ENCODE results near the gene SNX8. TPM values are rescaled to one million over a fixed set of nuclear protein-coding genes. Genes with fewer than 3 reads are reported as not detected.
"Not testable (repeated sequence)": the region's sequence is repeated elsewhere in the genome, so short reads cannot be mapped to it uniquely, and the experiment has no call there.

The SNX8 gene
- total and polyA plus RNA-seq, 8 donors: 7.1 to 16.1 (median 11.7) TPM

GRCh38 chr7:2317556-2318293, 3.5 kb upstream of the SNX8 start:
- no peak for FAIRE-seq
- 71 to 82% methylated on average over 12 of the region's 12 CpGs for WGBS, 2 donors
- ATAC-seq: no peak
- no peak overlapping the region for H3K27ac ChIP-seq
- TF ChIP-seq CTCF (IDR thresholded peaks at IDR 0.05): no peak
- H3K36me3 ChIP-seq: no peaks in the 10 kb centered on the region
- no peak overlapping the region for H3K4me3 ChIP-seq
- no peaks in the 10 kb centered on the region for H3K27me3 ChIP-seq
- no peaks in the 10 kb centered on the region for H3K9me3 ChIP-seq
- DNase-seq: no peak
- H3K4me1 ChIP-seq: peaks cover 0 to 4% (median 4%) of the 10 kb centered on the region in 3 donors
- intact Hi-C loops (cut with DNase I): no loop called here

- no peak for TF ChIP-seq CTCF (IDR thresholded peaks at IDR 0.05)
- H3K4me3 ChIP-seq: no peak overlapping the region
- no peaks in the 10 kb centered on the region for H3K36me3 ChIP-seq
- FAIRE-seq (no peak), DNase-seq (no peak), ATAC-seq (no peak)
- peaks cover 0 to 4% (median 4%) of the 10 kb centered on the region in 3 donors for H3K4me1 ChIP-seq
- H3K27me3 ChIP-seq: no peaks in the 10 kb centered on the region
- H3K27ac ChIP-seq: no peak overlapping the region
- WGBS, 2 donors: 87 to 88% methylated on average over 1 of the region's 1 CpG
- intact Hi-C loops (cut with DNase I): no loop called here
- no peaks in the 10 kb centered on the region for H3K9me3 ChIP-seq
These were observed 2.3 kb upstream of the SNX8 start for GRCh38 chr7:2316578-2316977.

- H3K4me3 ChIP-seq: no peak overlapping the region
- WGBS, 2 donors: 82 to 90% methylated on average over 1 of the region's 1 CpG
- intact Hi-C loops (cut with DNase I): no loop called here
- TF ChIP-seq CTCF (IDR thresholded peaks at IDR 0.05): no peak
- FAIRE-seq (no peak), DNase-seq (no peak), ATAC-seq (no peak)
- H3K9me3 ChIP-seq: no peaks in the 10 kb centered on the region
- no peak overlapping the region for H3K27ac ChIP-seq
- no peaks in the 10 kb centered on the region for H3K36me3 ChIP-seq
- no peaks in the 10 kb centered on the region for H3K27me3 ChIP-seq
- peaks cover 0 to 4% (median 4%) of the 10 kb centered on the region in 3 donors for H3K4me1 ChIP-seq
These were observed 1.5 kb upstream of the SNX8 start for GRCh38 chr7:2315787-2316186.

GRCh38 chr7:2314956-2315530, 802 bp upstream of the SNX8 start:
- intact Hi-C loops (cut with DNase I); ATAC-seq; H3K9me3 ChIP-seq; H3K27me3 ChIP-seq; FAIRE-seq; H3K4me1 ChIP-seq; H3K36me3 ChIP-seq; DNase-seq: not testable (repeated sequence)
- H3K4me3 ChIP-seq: peak overlapping the region in 1 of 4 donors; percentile 98
- H3K27ac ChIP-seq: peak overlapping the region in 1 of 4 donors; percentile 23
- 72 to 75% methylated on average over 3 of the region's 3 CpGs for WGBS, 2 donors

- intact Hi-C loops (cut with DNase I): no loop called here
- DNase-seq: peak in 1 of 6 donors; percentile 67
- Histone ChIP-seq H3K36me3 (no peaks in the 10 kb centered on the region), H3K4me3 (peak overlapping the region; percentile 72 to 98 (median 92)), H3K27me3 (no peaks in the 10 kb centered on the region), H3K4me1 (peaks cover 0 to 4% (median 4%) of the 10 kb centered on the region in 3 donors), H3K9me3 (no peaks in the 10 kb centered on the region), H3K27ac (peak overlapping the region in 3 of 4 donors; percentile 40 to 67 (median 64))
- WGBS, 2 donors: 20 to 23% methylated on average over 39 to 42 of the region's 42 CpGs
- peak; percentile 11 to 37 (median 30) for ATAC-seq
- no peak for TF ChIP-seq CTCF (IDR thresholded peaks at IDR 0.05)
- no peak for FAIRE-seq
These were observed 612 bp downstream of the SNX8 start for GRCh38 chr7:2313450-2314208.
